Measurements from ENCODE around the gene ARHGAP22.

The ARHGAP22 gene

GRCh38 chr10:48550071-48550691 is 54.7 kb downstream of the ARHGAP22 start:
- DNase-seq = no peak

DNA sequence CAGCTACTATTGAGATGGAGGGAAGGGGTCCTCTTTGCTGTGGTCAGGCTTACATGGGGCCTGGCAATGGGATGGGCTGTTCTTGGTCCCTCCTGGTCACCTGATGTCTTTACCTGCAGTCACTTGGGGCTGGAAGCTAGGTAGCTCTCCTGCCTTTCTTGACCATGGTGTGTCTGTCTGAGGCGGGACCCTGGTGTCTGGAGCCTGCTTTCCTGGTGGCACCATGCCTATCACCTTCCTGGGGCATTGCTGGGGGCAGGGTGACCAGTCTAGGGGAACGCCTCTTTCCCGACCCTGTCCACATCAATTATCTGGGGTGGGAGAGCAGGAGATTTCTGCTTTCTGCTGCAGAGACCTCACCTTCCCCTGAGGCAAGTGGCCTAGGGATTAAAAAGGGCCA is 55.6 kb downstream of the ARHGAP22 start:
- DNase-seq = no peak

DNA sequence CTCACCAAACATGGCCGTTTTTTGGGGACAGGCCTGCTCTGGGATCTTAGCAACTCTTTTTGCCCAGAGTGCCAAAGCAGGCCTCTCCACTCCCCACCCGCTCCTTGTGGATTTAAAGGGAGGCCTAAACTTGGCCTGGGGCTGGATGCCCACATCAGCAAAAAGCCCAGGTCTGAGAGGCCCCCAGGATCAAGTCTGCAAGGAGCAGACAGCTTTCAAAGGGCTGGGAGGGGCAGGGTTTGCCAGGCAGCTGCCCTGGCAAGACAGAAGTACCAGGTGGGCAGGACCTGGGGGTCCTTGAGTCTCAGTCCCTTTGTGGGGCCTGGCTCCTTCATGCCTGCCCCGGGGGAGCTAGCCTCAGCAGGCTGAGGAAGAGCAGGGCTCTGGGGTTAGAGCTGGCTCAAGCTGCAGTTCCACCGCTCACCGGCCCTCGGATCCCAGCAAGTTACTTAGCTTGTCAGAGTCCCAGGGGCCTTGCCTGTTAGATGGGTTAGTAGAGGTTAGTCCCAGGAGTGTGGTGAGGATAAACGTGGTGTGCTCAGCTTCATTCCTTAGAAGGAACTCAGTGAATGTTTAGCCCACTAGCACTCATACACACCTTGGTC is 56.2 kb downstream of the ARHGAP22 start:
- DNase-seq = no peak

DNA sequence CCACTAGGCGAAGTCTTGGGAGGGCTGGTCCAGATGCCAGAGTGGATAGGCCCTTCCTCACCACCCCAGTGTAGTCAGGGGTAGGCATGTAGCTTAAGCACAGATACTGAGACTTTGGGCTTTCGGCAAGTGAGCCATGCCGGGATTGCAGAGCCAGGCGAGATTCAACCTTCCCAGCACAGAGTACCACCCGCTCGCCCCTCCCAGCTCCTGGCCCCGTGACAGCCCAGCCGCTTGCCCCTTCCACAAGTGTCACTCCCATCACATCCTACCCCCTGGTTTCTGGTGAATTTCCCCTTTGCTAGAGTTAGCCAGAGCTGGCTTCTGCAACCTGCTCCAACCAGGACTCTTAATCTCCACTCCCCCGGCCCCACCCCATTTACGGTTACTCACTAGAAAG is 56.9 kb downstream of the ARHGAP22 start:
- no peak for DNase-seq

DNA sequence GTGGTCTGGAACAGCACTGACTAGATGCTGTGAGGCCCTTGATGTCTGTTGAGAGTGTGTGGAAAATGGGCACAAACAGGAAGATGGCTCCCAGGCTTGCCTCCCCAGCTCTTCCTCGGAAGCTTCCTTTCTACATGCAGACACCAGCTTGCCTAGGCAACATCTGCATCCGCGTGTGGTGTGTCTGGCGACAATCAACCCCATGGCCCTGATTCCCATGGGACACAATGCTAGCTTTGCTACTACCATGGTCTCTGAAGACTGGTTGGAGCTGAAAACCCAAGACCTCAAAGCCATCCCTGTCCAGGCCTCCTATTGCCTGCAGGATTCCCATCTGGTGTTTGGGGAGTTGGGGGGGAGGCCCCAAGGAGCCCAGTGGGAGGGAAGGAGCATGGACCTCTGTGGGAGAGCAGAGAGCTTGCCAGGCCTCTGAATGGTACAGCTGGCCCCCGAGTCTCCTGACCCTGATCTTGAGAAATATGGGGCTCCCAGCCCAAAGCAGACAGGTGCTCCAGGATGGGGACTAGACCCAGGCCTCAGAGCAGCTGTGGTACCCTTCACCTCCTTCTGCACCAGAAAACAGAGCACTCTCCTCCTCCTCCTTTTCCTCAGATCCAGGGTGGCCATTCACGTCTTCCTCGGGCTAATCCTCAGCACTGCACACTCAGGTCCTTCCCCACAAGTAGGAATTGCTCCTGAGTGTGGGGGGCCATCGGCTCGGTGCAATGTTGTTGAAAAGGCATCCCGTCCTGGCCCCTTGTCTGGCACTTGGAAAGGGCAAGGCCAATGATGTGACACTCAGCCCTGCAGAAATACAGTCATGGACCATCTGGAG is 57.6 kb downstream of the ARHGAP22 start:
- DNase-seq = no peak

DNA sequence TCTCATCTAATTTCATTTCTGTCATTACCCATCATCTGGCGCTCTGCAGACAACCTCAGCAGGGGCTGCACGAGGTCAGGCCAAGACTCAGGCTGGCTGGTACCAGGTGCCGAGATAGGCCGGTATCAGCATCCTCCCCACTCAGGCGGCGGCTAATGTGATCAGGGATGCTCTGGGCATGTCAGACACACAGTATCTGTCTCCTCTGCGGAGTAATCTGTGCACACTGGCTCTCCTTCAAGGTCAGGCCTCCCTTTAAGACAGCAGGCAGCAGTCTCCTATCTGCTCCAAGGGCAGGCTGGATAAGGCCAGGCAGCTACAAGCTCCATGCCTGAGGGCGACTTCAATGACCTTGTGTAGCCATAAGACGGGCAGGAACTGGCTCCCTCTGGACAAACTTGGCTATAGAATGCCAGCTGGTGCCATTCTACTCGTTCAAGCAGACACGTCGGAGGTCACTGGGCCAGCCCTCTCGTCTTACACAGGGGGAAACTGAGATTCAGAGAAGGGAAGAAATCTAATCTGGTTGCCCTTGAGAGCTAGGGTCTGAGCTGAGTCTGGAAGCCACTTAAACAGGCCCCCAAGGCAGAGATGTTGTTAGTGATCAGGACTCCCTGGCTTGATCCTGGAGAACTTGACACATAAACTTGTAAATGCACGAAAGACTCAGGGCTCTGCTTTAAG is 59.3 kb downstream of the ARHGAP22 start:
- no peak for DNase-seq

DNA sequence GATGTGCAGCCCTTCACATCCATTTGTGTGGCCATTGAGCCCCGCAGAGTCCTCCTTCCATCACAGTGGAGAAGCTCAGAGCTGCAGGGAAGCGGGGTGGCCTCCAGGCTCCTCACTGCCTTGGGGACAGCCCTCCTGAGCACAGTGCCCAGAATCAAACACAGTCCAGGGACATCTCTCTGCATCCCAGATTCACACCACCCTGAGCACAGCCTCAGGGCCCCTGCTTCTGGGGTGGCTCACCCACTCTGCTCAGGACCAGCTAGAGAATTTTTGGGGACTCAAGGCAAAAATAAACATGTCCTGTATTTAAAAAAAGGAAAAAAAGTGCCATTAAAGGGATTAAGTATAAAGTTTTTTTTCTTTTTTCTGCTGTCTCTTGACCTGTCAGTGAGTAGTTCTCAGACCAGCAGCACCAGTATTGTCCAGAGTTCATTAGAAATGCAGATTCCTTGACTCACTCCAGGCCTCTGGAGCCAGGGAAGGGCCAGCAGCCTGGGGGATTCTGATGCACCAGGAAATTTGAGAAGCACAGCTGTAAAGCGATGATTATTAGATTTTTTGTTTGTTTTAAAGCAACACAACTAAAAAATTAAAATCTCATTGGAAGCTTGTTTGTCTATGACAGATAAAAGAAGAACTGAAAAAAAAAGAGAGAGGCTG is 61.6 kb downstream of the ARHGAP22 start:
- DNase-seq = no peak

DNA sequence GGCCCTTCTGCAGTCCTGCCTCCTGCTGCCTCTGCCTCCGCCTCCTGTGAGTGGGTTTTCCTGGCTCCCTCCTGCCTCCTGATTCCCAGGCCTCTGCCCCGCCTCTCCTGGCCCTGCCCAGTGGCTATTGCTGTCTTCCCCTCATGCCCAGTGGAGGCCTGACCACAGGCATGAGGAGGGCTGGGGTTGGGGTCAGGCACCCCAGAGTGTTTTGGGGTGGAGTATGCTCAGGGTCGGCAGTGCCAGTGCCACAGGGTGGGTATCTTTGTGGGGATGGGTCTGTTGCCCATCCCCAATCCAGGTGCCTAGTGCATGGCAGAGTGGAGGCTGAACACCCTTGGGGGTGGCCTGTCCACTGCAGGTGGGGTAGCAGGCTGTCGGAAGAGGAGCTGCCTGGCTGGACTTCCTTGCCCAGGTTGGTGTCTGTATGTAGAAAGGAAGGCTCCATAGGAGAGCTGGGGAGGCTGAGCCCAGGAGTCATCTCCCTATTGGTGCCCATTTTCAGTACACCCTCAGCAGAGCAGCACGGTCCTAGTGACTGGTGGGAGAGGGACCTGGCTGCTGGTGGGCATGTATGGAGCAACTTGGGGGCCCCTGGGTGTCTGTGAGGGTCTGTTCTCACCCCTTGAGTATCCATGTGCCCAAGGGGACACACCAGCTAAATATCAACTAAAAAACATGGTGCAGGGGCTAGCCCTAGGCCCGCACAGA is 62.2 kb downstream of the ARHGAP22 start:
- no peak for DNase-seq

- DNase-seq = no peak
Measured at GRCh38 chr10:48541144-48541795, 63.6 kb downstream of the ARHGAP22 start.

DNA sequence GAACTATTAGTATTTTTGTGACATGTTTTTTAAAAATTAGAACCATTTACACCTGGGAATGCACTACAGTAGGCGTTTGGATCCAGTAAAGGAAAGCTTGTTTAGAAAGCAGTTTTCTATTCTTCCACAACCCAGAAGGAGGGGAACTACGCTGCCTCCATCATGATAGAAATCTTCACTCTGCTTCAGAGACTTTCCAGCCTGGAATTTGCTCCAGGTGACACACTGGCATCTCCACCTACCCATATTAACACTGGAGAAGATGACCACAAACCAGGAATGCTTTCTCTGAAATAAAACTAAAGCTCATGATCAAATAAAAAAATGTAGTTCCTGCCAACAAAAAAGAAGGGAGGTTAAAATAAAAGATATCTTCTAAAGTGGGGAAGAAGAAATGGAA is 66.3 kb downstream of the ARHGAP22 start:
- DNase-seq = no peak

DNA sequence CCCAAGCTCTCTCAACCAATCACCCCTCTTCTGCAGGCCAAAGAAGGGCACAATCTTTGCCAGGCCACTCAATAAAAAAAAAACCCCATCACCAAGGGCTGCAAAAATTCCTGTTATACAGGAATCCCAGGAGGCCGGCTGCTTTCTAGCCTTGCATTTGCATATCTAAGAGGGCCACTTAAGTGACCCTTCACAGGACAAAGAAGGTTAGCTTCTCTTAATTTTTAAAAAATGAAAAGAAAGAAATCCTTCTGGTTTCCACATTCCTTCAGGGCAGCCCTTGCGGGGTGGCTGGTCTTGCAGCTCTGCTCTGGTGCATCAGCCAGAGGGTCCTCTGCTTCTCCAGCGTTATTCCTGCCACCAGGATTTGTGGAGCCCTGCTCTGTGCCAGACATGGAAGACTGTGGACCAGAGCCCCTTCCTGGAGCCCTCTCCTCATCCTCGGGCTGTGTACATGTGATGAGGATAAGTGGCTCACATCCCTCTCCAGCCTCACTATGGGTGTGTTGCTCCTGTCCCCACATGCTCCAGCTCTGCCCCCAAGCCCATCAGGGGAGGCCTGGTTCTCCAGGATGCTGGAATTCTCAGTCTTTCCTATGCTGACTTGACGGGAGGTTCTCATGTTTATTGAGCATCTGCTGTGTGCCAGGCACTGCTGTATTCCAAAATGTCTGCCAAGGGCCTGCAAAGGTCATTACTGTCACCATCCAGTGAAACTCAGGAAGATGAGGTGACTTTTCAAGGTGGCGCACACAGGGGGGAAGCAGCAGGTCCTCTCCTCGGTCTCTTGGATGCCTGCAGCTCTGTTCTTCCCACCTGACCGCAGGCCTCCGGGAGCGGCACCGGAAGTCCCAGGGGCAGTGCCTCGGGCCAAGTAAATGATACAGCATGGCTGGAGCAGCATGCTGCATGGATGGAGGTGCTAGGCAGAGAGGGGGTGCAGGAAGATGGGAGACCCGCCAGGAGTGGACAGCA is 67.7 kb downstream of the ARHGAP22 start:
- DNase-seq = no peak

DNA sequence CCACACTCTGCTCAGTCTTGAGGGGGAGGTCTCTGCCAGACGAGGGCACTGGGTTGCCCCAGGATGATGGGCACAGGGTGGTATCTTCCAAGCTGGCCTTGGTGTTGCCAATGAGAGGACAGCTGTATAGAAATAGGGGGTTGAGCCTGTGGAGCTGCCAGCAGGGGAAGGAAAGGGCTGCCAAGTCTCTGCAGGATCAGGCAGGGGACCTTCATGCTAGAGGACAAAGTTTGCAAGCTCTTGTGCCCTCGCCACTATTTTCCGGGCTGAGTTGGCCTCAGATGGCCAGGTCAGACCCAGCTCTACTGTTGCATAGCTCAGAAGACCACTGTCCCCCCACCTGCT is 68.7 kb downstream of the ARHGAP22 start:
- DNase-seq = no peak

DNA sequence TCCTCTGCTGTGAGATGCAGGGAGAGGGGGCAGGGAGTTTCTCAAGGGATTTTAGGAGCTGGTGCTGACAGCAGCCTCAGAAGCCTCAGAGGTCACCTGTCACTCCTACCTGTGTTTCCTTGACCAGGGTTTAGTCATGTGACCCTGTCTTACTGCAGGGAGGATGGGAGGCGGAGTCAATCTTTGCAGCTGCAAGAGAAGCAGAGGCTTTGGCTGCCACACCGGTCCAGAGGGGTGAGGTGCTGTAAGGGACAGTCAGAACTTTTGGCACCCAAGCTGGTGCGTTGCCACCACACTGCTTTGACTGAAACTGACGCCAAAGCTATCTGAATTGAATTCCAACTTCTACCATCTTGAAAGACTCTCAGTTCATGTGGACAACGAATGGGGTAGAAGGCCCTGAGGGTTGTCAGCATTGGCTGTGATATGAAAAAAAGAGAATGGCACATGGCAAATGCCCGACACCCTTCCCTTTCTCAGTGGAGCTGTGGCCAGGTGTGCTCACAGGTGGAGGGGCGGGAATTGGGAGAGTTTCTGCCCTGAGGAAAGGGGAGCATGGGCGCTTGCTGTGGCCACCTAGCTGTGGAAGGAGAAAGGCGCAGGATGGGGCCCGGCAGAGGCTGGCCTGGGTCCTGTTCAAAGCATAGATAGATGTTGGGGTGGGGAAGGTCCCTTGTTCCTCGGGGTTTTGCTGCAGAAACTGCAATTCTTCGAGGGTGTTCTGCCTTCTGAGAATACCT is 69.3 kb downstream of the ARHGAP22 start:
- DNase-seq = no peak

- DNase-seq = no peak
Measured at GRCh38 chr10:48533951-48534720, 70.7 kb downstream of the ARHGAP22 start.

GRCh38 chr10:48533540-48533939 is 71.3 kb downstream of the ARHGAP22 start:
- DNase-seq = no peak

- no peak for DNase-seq
Measured at GRCh38 chr10:48531486-48531885, 73.4 kb downstream of the ARHGAP22 start.

GRCh38 chr10:48529331-48529730 is 75.5 kb downstream of the ARHGAP22 start:
- no peak for DNase-seq

DNA sequence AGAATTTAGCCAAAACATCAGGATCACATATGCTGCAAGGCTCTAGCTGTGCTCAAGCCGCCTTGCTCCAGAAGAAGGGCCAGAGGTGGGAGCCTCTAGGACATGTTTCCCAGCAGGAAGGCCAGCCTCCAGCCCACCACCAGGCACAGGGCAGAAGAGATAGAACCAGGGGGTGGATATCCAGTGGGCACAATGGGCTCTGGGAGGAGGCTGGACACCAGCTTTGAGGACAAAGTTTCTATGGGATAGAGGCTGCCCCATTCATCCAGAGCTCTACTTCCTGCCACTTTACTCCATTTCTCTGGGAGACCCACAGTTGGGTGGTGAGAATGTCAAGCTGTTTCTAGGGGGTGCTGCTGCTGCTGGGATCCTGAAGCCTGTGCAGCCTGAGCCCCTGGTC is 77.1 kb downstream of the ARHGAP22 start:
- no peak for DNase-seq

DNA sequence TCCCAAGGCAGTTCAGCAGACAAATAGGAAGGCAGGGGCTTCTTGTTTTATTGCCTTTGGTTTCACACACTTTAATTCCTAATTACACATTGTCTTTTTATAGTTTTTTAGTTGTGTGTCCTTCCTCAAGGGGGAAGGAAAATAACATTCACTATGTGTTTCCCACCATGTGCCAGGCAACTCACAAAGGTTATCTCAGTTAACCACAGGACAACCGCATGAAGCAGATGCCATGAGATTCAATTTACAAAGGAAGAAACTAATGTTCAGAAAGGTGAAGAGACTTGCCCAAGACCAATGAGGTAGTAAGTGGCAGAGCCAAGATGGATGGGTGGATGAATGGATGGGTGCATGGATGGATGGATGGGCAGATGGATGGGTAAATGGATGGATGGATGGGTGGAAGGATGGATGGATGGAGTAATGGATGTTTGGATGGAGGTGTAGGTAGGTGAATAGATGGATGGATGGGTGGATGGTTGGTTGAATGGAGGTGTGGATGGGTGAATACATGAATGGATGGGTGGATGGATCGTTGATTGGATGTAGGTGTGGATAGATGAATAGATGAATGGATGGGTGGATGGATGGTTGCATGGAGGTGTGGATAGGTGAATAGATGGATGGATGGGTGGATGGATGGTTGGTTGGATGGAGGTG is 77.9 kb downstream of the ARHGAP22 start:
- no peak for DNase-seq
